T-helper 1 cell (primary cell): ENCODE data around the gene ZDHHC19.
"Not testable (repeated sequence)": the region's sequence is repeated elsewhere in the genome, so short reads cannot be mapped to it uniquely, and the experiment has no call there.

Experiments used
- DNase-seq, 5 donors: peaks; one replicate each; pipeline ENCODE4 v3.0.0-alpha.2; 2012 to 2020
- total RNA-seq, 4 donors: gene quantifications; one replicate each; lab custom pipeline; 2026; lab: John Stamatoyannopoulos, UW

Gene ZDHHC19, protein sequence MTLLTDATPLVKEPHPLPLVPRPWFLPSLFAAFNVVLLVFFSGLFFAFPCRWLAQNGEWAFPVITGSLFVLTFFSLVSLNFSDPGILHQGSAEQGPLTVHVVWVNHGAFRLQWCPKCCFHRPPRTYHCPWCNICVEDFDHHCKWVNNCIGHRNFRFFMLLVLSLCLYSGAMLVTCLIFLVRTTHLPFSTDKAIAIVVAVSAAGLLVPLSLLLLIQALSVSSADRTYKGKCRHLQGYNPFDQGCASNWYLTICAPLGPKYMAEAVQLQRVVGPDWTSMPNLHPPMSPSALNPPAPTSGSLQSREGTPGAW
- 0 to 0.08 (median 0) reads per million in 4 donors for total RNA-seq

- DNase-seq = no peak
Observed at GRCh38 chr3:196210673-196211556, at the start of gene ZDHHC19. ZDHHC19 (minus strand) TSS chr3:196211400; CDS start chr3:196211315, 85 bp downstream.

- no peak for DNase-seq
Observed at GRCh38 chr3:196260784-196261183, 49.6 kb upstream of the ZDHHC19 start.

GRCh38 chr3:196255776-196256175 is 44.6 kb upstream of the ZDHHC19 start:
- no peak for DNase-seq

- no peak for DNase-seq
Observed at GRCh38 chr3:196254376-196255283, 43.4 kb upstream of the ZDHHC19 start.

- no peak for DNase-seq
Observed at GRCh38 chr3:196251918-196252317, 40.7 kb upstream of the ZDHHC19 start.

DNA sequence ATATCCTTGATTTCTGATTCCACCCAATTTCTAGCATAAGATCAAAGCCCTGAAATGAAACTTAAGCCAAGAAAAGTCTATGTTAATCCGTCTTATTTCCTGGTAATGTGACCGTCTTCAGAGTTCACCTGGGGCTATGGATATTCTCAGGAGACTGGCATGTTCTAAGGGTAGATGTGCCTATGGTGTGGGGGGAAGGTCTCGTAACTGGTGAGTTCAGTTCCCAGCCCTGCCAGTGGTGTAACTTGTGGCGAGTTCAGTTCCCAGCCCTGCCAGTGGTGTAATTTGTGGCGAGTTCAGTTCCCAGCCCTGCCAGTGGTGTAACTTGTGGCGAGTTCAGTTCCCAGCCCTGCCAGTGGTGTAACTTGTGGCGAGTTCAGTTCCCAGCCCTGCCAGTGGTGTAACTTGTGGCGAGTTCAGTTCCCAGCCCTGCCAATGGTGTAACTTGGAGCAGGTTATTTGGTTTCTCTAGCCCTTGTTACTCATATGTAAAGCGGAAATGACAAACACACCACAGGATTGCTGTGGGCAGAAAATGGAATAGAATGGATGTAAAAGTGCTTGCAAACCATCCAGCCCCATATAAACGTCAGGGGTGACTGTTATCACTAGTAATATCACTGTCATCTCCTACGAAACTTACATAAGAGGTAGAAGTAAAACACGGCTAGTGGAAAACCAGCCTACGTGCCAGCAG is 35.6 kb upstream of the ZDHHC19 start:
- peak in 1 of 5 donors; percentile 31 for DNase-seq

DNA sequence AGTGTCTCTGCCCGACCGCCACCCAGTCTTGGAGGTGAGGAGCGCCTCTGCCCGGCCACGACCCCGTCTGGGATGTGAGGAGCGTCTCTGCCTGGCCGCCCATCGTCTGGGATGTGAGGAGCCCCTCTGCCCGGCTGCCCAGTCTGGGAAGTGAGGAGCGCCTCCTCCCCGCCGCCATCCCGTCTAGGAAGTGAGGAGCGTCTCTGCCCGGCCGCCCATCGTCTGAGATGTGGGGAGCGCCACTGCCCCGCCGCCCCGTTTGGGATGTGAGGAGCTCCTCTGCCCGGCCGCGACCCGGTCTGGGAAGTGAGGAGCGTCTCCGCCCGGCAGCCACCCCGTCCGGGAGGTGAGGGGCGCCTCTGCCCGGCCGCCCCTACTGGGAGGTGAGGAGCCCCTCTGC is 33.0 kb upstream of the ZDHHC19 start:
- not testable (repeated sequence) for DNase-seq

DNA sequence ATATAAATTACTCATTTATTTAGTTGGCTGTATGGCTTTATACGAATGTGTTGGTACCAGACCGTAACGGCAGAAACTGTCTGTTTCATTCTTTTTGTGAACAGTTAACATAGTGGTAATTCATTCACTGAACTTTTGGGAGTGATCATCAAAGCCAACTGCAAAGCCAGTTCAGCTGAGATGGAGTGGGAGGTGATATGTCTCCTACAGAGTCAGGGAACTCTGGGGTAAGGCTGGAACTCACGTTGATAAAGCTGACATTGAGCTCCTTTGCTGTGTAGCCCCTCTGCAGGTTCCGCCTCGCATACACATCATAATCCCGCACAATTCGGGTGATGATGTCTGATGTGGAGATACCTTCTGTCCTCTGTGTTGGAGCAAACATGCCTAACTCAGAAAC is 30.5 kb upstream of the ZDHHC19 start:
- DNase-seq = no peak

- DNase-seq = no peak
Observed at GRCh38 chr3:196240424-196240823, 29.2 kb upstream of the ZDHHC19 start.

- DNase-seq = no peak
Observed at GRCh38 chr3:196238612-196239560, 27.7 kb upstream of the ZDHHC19 start.

DNA sequence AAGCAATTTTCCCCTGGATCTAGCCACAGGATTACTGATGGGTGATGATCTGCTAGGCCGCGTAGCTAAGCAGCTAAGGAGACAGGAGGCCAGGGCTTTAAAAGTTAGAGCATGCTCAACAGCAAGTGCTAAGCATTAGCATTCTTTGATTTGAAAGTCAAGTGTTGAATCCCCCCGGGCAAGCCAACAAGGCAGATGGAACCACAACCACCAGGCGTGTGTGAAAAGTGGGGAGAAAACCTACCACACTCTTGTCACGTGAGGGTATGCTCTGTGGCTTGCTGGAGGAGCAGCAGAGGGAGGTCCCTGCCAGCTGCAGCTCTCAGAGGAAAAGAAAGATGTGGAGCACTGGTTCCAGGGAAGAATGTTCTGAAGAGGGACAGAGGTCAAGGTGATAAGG is 26.0 kb upstream of the ZDHHC19 start:
- DNase-seq = no peak

- DNase-seq = no peak
Observed at GRCh38 chr3:196236223-196236622, 25.0 kb upstream of the ZDHHC19 start.

GRCh38 chr3:196235452-196236122 is 24.4 kb upstream of the ZDHHC19 start:
- DNase-seq = no peak

DNA sequence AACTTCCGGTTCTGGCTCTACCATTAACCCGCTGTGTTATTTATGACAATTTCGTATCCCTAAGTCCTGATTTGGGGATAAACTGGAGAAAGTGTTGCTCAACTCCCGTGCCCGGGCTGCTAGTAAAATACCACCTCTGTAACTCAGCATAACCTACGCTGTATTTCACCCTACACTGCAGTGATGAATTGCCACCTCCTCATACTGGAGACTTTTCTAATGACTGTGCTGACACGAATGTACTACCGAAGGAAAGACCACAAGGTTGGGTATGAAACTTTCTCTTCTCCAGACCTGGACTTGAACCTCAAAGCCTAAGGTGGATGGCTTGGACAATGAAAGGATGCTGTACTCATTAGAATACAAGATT is 21.7 kb upstream of the ZDHHC19 start:
- no peak for DNase-seq

GRCh38 chr3:196232154-196232881 is 21.1 kb upstream of the ZDHHC19 start:
- DNase-seq = no peak

- no peak for DNase-seq
Observed at GRCh38 chr3:196227629-196228493, 16.7 kb upstream of the ZDHHC19 start.

DNA sequence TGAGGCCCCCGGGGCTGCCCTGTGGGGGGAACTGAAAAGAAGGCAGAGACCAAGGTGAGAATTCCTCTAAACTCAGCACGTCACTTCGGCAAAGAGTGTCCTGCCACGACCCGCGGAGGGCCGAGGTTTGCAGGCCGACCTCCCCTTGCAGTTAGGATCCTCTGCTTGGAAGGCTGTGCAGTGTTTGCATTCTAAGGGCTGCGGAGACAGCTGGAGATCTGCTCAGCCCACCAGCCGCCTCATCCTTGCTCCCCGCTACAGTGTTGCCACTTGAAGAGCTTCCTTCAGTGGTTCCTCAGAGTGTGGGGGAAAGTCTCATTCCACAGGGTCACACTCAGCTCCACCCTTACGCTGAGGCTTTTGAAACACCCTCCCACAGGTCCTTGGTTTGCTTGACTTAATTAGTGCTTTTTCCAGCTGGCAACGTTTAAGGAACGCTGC is 15.9 kb upstream of the ZDHHC19 start:
- no peak for DNase-seq

DNA sequence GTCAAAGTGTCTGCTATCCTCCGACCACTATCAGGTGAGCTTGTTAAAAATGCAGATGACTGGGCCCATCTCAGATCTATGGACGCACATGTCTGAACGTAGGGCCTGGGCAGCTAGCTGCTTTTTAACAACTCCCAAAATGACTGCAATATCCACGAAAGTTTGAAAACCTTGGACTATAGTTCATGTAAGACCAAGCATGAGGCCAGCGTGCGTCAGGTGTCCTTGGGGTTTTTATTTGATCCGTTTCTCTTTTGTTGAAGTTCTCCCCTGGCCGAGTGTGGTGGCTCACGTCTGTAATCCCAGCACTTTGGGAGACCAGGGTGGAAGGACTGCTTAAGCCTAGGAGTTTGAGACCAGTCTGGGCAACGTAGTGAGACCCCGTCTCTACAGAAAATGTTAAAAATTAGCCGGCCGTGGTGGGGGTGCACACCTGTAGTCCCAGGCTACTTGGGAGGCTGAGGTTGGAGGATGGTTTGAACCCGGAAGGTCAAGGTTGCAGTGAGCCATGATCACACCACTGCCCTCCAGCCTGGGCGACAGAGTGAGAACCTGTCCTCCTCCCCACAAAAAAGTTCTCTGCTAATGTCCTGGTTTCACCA is 14.7 kb upstream of the ZDHHC19 start:
- no peak for DNase-seq
